WI38 (cell line): ENCODE results near the gene RTBDN.
A peak's percentile ranks its signal among the peaks of the same experiment; 100 is the strongest.

Experiments
- H3K4me3 ChIP-seq: 2 replicates; pipeline ENCODE4 v1.5.1; 2011; ENCODE audit warnings: low read depth, mild to moderate bottlenecking, control low read depth, low read length
- TF ChIP-seq, protein P1 (sequence below): IDR thresholded peaks from 2 replicates; pipeline ENCODE4 v1.5.1; 2012; ENCODE audit warnings: low read depth, mild to moderate bottlenecking, control low read depth, low read length

RTBDN gene

GRCh38 chr19:12872941-12873890 is 38.8 kb upstream of the RTBDN start:
- TF ChIP-seq, protein P1, sequence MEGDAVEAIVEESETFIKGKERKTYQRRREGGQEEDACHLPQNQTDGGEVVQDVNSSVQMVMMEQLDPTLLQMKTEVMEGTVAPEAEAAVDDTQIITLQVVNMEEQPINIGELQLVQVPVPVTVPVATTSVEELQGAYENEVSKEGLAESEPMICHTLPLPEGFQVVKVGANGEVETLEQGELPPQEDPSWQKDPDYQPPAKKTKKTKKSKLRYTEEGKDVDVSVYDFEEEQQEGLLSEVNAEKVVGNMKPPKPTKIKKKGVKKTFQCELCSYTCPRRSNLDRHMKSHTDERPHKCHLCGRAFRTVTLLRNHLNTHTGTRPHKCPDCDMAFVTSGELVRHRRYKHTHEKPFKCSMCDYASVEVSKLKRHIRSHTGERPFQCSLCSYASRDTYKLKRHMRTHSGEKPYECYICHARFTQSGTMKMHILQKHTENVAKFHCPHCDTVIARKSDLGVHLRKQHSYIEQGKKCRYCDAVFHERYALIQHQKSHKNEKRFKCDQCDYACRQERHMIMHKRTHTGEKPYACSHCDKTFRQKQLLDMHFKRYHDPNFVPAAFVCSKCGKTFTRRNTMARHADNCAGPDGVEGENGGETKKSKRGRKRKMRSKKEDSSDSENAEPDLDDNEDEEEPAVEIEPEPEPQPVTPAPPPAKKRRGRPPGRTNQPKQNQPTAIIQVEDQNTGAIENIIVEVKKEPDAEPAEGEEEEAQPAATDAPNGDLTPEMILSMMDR: no peak
- no peak overlapping the region for H3K4me3 ChIP-seq

- TF ChIP-seq, protein P1: no peak
- no peak overlapping the region for H3K4me3 ChIP-seq
Observed at GRCh38 chr19:12872255-12872654, 37.9 kb upstream of the RTBDN start.

GRCh38 chr19:12871681-12872080 is 37.3 kb upstream of the RTBDN start:
- TF ChIP-seq, protein P1: no peak
- no peak overlapping the region for H3K4me3 ChIP-seq

DNA sequence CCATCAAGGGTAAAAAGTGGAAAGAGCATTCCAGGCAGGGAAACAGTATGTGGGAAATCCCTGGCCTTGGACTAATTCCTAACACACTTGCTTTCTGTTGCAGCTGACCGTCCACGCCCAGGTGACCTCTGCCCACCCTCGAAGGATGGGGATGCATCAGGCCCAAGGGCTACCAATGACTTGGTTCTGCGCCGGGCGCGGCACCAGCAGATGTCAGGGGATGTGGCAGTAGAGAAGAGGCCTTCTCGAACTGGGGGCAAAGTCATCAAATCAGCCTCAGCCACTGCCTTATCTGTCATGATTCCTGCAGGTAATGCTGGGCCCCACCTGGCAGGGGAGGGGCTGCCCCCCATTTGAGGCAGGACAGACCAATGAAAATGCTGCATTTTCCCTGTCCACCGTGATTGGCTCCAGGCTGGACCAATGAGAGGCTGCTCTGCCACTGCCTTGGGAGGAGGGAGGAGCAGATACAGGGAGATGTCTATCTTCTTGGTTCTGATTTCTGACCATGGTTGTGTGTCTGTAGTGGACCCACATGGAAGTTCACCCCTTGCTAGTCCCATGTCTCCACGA is 34.2 kb upstream of the RTBDN start:
- H3K4me3 ChIP-seq: no peak overlapping the region
- TF ChIP-seq, protein P1: no peak

DNA sequence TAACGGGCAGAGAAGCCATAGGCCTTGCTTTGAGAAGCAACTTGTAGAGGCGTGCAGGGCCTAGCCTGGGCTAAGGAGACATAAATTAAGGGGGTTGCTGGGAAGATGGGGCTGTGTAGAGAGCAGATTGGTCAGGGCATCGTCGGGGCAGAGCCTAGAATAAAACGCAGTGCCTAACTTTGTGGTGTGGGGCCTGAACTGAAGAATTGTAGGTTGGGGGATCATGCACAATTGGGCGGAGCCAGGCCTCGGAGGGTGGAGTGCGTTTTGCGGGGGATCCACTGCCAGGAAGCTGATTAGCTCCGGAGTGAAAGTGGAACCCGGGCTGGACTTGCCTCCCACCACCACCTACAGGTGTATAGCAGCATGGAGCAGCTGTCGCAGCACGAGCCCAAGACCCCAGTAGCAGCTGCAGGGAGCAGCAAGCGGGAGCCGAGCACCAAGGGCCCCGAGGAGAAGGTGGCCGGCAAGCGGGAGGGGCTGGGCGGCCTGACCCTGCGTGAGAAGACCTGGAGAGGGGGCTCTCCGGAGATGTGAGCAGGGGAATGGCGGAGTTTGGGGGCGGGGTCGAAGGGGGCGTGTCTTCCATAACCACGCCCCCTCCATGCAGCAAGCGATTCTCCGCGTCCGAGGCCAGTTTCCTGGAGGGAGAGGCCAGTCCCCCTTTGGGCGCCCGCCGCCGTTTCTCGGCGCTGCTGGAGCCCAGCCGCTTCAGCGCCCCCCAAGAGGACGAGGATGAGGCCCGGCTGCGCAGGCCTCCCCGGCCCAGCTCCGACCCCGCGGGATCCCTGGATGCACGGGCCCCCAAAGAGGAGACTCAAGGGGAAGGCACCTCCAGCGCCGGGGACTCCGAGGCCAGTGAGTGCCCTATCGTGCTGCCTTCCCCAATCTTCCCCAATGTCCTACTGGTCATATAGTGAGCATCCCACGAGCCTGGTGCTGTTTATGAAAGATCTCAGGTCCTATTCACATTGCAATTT is 33.0 kb upstream of the RTBDN start:
- peak overlapping the region; percentile 55 for H3K4me3 ChIP-seq
- TF ChIP-seq, protein P1: no peak

DNA sequence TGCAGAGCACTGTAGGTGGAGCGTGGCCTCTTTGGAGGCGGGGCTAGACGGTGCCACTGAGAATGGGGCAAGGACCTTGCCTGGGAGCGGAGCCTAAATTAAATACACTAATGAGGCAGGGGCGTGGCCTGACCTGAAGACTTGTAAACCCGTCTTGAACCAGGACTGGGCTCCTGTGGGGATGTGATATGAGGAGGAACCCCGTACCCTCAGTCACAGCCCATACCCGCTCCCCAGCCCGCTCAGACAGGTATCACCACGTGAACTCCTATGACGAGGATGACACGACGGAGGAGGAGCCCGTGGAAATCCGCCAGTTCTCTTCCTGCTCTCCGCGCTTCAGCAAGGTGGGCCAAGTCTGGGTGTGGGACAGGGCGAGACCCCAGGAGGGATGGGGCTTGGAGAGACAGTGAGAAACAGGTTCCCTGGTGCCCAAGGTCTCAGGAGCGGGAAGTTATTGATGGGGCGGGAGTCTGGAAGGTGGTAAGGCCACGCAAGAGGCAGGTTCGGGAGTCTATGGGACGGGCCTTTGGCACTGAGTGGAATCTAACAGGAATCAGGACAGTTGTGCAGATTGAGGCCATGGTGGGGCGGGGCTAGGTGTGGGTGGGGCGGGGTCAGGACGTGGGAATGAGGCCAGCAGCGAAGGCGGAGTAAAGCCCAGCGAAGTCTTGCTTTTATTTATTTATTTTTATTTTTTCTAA is 32.2 kb upstream of the RTBDN start:
- TF ChIP-seq, protein P1: no peak
- no peak overlapping the region for H3K4me3 ChIP-seq
